ENCODE results near the gene ARRDC3.
"Not testable (repeated sequence)": the region's sequence is repeated elsewhere in the genome, so short reads cannot be mapped to it uniquely, and the experiment has no call there.

The ARRDC3 gene, protein sequence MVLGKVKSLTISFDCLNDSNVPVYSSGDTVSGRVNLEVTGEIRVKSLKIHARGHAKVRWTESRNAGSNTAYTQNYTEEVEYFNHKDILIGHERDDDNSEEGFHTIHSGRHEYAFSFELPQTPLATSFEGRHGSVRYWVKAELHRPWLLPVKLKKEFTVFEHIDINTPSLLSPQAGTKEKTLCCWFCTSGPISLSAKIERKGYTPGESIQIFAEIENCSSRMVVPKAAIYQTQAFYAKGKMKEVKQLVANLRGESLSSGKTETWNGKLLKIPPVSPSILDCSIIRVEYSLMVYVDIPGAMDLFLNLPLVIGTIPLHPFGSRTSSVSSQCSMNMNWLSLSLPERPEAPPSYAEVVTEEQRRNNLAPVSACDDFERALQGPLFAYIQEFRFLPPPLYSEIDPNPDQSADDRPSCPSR

DNA sequence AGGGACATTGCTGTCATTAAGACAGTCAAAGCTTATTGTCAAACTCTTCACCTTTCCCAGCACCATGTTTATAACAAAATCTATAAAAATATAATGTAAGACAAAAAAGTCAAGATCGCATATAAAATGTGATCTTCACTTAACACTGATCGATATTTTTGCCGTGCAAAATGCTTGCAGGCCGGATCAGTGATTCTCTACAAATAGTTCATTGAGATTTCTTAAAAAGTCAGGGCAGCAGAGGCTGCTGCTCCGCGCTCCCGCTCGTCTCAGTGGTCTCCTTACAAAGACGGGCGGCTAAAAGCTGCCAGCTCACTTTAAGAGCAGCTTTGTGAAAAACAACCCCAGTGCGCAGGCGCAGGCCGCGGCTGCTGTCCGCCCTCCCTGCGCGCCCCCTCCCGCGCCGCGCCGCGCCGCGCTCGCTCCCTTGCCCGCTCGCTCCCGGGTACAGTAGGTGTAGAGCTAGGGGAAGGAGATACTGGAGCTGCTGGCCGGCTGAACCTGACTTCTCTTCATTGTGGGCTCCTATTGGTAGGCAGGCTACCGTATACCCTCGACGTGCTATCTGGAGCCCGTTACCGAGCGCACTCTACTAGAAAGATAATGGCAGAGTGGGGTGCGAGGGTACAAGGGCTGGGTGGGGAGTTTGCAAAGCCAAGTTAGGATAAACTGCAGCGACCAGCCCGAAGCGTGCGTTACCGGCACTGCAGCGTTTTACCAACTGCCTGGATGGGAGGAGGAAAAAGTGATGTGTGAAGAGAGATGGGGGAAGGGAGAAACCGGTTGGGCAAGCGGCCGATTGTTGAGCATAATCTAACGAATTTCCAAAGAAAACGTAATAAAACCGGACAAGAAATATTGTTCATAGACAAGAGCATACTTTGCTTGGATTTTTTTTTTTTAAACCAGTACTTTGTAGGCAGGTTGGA, at the start of gene ARRDC3:
TSS of gene ARRDC3 (minus strand) at position 291 of the 929 bp plus-strand sequence. CDS start at position 66, 225 bp downstream.
- peak; percentile 64 to 86 for DNase-seq

DNA sequence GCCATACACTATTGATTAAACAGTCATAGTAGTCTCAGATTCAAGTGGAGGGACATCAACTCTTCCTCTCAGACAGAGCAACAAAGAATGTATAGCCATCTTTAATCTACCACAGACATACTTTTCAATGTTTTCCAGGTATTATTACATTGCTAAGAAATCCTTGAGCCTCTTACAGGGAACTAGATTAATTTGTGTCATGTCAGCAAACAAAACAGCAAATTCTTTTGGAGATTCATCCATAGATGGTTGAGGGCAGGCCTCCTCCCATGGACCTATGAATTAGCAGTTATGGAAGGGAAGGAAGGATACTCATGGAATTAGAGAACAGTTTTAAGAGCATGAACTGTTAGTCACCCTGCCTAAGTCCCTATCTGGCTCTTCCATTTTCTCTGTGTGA, 47.8 kb upstream of the ARRDC3 start:
- no peak for DNase-seq

DNA sequence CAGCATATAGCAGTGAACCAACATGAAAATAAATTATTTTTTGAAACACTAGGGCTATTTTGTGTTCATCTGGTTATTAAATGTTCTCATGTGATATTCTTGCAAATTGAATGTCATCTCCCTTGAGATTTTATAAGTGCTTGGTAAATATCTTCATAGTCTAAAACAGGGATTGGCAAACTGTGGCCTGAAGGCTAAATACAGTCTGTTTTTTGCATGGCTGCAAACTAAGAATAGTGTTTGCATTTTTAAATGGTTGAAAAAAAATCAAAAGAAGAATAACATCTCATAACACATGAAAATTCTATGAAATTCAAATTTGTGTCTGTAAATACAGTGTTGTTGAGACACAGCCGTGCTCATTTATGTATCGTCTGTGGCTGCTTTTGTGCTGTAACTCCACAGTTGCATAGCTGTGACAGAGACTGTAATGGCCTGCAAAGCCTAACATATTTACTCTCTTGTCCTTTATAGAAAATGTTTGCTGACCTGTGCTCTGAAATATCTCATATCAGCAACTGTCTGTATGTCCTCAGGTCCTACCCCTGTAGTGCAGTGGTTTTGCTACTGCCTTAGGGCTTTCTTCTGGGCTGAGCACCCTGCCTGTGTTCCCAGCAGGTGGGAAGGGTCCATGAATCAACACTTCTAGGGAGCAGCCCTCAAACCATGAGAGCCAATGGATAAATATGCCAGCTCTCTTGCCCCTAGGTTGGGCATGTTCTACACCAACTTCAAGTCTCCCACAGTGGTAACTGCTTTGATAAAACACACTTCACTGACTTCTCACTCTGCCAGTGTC, 41.7 kb upstream of the ARRDC3 start:
- DNase-seq: no peak

DNA sequence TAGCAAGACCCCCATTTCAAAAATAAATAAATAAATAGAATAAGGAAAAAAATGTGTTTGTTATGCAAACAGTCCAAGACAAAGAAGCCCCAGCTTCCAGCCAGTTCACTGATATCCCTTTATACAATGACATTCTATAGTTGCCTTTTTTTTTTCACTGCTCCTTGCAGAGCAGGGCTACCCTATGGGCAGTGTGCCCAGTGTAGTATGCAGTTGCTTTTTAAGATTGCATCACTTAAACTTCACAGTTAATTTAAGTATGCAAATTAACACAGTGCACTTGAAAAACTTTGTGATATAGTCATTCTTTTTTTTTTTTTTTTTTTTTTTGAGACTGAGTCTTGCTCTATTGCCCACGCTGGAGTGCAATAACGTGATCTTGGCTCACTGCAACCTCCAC, 40.8 kb upstream of the ARRDC3 start:
- DNase-seq: no peak

DNA sequence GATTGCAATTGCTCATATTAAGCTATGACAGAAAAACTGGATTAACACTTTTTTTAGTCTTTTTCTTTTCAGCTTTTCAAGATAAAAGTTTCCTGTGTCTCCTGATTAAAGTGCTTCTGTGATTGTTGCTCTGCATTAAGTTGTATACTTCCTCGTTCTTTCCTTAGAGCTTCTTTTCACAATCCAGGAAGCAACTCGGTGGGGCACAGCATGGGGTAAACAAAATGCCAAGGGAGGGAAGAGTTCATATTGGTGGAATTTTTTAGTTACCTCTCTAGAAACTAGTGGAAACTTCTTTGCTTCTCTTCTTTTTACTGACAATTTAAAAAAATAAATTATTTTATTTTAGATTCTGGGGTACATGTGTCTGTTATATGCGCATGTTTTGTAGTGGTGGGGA, 37.8 kb upstream of the ARRDC3 start:
- DNase-seq: no peak

DNA sequence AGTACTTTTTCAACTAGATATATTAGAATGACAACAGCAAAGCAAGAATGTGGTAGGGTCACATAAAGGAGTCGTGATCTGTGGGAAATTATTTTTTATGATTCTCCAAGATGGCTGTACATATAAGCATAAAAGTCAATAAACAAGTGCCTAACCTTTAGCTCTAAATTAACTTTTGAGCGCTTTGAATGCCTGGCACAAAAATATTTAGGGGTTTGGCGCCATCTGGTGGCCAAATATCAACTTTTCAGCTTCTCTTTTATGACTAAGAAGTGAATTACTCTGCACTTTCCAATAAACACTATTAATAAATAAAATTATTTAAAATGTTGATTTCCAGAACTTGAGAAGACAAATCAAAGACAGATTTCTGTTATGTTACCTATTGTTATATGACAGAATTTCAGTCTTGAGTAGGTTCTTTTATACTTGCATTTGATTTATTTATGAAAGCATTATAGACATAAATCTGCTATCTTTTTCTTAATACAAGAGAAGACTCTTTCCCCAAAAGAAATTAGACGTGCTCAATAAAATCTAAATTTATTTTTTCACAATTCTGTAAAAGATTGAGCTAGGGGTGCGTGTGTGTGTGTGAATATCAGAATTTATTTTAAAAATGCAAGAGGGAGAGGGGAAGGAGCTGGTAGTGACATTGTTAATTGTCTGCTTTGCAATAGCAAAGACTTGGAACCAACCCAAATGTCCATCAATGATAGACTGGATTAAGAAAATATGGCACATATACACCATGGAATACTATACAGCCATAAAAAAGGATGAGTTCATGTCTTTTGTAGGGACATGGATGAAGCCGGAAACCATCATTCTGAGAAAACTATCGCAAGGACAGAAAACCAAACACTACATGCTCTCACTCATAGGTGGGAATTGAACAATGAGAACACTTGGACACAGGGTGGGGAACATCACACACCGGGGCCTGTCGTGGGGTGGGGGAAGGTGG, 36.7 kb upstream of the ARRDC3 start:
- DNase-seq: no peak

DNA sequence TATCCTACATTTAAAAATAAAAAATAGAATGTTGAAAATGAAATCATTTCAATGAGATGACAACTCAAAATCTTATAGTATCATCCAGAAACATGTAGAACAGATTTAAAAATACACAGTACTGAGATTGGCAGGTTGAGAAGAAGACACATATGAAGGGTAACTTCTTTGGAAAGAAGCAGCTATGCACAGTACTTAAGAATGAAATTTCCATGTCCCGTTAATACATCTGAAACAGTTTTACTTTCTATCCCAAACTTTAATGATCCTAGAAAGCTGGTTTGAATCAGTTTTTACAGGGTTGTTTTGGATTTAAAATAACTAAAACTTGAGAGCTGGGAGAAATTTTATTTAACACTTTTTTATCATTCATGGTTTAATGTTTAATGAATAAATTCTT, 36.0 kb upstream of the ARRDC3 start:
- DNase-seq: no peak

DNA sequence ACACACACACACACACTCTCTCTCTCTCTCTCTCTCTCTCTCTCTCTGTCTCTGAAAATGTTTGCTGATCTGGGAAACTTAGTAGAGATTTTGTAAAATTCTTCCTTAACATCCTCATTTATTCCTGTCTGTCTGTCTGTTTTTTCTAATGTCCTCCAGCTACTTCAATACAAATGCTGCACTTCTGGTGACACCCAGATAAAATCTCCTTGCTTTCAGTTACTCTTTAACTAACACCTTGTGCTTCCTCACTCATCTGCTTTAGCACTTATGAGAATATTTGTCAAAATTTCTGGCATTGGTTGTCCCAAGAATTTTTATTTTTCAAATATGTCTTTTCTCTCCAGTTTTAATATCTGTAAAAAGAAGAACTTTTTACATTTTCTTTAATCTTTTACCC, 35.0 kb upstream of the ARRDC3 start:
- DNase-seq: no peak

DNA sequence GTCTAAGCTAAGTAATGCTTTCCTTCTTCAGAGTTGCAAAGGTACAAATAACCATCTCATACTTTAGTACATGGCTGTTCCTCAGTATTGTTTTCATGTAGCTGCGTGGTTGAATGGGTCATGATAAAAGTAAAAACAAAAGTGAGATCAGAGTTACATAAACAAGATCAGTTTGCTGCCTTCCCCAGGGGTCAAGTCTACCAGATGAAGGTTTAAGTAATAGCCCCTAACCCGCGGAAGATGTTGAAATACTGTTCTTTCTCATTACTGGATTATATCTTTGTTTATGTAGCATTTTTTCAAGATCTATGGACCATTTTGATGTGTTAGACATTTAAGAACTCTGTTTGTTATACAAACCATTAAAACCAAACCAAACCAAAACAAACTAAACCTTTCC, 34.1 kb upstream of the ARRDC3 start:
- DNase-seq: no peak

DNA sequence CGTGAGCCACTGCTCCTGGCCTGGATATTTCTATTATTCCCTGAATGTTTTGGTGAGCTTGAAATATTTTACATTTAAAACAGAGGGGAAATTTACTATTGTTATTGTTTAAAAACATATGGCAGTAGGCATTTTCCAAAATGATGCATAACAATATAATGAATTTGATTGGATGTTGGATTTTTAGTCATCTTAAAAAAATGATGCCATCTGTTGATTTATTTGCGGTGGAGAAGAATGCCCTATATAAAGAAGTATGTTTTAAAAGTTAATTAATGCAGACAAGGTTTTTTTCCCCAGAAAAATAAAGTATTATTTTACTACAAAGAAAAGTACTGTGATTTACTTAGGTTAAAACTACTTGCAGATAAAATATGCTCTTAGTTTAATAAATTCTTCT, 33.4 kb upstream of the ARRDC3 start:
- no peak for DNase-seq

DNA sequence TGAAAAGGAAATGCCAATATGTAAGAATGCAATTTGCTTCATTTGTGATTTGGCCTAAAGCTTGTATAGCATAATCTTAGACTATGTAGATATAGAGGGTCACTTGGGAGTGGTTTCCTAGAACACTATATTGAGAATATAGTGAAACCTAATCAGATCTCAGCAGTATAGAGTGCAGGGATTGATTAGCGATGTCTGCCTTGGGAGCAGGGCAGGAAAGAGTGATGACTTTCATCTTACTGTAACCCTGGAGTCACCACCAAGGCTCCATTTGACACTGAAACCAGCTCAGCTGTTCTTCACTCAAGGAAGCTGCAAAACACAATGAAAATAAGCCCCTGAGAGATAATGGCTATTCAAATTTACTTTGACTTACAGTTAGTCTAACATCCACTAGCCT, 26.2 kb upstream of the ARRDC3 start:
- no peak for DNase-seq

DNA sequence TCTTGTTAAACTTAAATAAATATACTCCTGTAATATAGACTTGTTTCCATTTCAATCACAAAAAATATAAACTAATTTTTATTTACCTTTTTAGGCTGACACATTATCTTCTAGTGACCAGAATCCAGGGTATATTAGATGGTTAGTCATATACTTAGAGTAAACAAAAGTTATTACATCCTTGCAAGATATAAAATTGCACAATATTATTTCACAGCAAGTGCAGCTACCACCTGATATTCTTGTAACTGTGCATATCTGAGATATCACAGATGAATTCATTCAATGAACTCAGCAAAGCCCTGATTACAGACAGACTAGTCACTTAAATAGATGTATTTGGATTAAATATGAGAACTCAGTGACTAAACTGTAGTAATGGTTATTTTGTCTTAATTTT, 25.6 kb upstream of the ARRDC3 start:
- DNase-seq: no peak

DNA sequence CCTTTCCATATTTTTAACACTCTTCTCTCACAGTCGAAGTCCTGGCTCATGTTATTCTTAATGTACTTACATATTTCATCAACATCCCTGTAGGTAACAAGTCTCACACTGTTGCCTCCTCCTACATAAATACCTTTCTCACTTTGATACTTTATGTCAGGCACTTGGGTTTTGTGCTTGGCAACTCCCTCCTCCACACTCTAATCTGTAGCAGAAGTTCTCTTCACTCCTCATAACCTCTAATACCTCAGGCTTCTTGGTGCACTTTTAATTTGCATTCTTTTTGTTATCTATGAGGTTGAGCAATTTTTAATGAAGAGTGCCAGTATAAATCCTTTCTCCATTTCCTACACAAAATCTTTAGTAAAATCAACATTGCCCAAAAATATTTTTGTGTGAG, 24.1 kb upstream of the ARRDC3 start:
- DNase-seq: no peak

DNA sequence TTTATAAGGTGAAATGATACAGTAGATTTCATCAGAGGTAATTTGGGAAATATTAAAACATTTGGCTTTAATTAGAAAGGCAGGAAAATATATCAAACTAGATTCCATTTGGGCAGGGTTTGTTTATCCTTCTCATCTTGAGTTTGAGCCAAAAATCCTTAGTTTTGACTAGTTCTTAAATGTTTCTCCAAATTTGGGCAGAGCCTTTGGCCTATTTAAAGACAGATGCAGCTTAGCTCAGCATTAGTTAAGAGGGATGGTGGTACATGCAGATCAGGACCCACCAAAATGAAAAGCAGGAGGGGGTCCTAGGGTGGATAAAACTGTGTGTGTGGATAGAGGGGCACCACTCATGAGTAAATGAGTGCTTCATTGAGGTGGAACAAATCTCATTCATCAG, 20.3 kb upstream of the ARRDC3 start:
- DNase-seq: no peak

DNA sequence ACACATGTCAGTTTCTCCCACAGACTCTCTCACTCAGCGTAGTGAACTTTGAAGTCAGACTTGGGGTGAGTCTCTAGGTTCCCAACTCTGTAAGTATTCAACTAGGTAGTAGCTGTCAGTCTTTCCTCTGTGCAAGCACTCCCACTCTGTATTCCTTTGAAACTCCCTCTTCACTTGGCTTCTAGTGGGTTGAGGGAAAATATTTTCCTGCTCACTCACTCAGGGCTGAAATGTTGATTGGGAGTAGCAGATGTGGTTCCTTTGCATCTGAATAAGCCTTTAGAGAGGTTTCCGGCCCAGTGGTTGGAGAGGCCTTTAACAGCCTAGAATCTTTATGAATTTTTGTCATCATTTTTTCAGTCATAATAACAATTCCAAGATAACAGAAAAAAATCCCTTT, 18.1 kb upstream of the ARRDC3 start:
- DNase-seq: no peak

DNA sequence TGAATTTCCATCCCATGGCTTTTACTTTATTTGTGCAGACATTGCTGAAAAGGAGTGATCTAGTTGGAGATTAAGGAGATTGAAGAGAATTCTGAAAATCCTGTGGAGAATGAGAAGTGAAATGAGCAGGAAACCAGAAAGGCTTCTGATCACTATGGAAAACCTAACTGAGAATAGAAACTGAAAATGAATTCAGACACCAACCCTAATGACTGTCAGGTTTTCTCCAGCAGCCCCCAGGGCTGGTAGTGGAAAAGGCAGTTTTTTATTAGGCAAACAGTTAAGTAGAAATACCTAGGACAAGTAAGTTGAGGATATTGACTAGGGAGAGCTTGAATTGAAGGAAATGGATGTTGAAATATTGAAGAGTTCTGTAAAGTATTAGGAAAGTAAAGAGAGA, 14.7 kb upstream of the ARRDC3 start:
- DNase-seq: no peak

DNA sequence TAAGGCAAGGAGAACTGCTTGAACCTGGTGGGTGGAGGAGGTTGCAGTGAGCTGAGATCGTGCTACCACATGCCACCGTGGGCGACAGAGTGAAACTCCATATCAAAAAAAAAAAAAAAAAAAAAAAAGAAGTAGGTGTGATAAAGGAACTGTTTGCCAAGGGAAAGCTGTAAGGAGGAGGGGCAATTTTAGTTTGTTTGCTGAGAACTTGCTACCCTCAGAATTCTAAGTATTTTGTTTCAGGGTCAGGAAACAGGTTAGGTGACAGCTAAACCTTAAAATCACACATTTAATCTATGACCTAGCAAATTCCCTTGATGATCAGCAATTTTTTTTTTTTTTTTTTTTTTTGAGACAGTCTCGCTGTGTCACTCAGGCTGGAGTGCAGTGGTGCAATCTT, 7.2 kb upstream of the ARRDC3 start:
- DNase-seq: no peak

DNA sequence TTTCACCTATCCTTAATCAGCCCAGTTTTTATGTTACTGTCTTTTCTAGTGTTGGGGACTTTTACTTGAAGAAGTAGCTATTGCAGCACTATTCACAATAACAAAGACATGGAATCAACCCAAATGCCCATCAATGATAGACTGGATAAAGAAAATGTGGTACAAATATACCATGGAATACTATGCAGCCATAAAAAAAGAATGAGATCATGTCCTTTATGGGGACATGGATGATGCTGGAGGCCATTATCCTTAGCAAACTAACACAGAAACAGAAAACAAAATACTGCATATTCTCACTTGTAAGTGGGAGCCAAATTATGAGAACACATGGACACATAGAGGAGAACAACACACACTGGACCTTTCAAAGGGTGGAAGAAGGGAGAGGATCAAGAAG, 6.4 kb upstream of the ARRDC3 start:
- not testable (repeated sequence) for DNase-seq

DNA sequence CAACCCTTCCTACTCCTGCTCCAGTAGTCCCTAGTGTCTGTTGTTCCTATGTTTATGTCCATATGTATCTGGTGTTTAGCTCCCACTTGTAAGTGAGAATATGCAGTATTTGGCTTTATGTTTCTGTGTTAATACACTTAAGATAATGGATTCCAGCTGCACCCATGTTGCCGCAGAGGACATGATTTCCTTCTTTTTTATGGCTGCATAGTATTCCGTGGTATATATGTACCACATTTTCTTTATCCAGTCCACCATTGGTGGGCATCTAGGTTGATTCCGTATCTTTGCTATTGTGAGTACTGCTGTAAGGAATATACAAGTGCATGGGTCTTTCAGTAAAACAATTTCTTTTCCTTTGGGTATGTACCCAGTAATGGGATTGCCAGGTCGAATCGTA, 5.2 kb upstream of the ARRDC3 start:
- DNase-seq: no peak

DNA sequence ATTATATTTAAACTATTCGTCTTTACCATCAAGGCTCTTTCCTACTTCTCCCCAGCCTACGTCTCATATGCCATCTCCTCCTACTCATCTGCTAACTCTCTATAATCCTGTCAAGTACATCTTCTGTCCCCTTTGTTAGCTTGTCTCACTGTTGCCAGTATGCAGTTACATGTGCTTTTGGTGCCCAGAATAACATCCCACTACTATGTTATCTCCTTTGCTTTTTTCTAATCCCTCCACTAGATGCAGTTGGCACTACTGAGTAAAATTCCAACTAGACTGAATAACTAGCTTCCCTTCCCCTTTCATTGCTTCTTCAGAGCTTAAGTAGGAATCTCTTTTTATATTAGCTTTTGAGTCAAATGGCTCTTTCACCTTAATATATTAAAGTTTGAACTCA, 3.0 kb upstream of the ARRDC3 start:
- DNase-seq: no peak

DNA sequence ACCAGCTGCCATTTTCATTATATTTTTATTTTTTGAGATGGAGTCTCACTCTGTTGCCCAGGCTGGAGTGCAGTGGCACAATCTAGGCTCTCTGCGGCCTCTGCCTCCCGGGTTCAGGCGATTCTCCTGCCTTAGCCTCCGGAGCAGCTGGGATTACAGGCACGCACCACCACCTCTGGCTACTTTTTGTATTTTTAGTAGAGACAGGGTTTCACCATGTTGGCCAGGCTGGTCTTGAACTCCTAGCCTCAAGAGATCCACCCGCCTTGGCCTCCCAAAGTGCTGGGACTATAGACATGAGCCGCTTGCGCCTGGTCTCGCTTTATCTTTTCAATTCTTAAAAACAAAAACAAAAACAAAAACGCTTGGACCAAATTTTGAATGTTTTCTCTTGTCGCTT, 2.5 kb upstream of the ARRDC3 start:
- DNase-seq: not testable (repeated sequence)
